Trophoblast cell (in vitro differentiated cells and primary cell): ENCODE measurements around the gene QARS1.

Source experiments
- DNase-seq, 2 donors: peaks; one replicate each; pipeline ENCODE4 v3.0.0-alpha.2; 2016
- H2AFZ ChIP-seq: 2 replicates; pipeline ENCODE4 v1.6.1; 2013; ENCODE audit warnings: low read length, moderate library complexity, mild to moderate bottlenecking; ENCODE audit not compliant: insufficient read depth, poor library complexity
- H2AK5ac ChIP-seq: 2 replicates; pipeline ENCODE4 v1.6.1; 2013; ENCODE audit warnings: mild to moderate bottlenecking, low read length
- H2BK120ac ChIP-seq: 2 replicates; pipeline ENCODE4 v1.6.1; 2013; ENCODE audit warnings: low read length, mild to moderate bottlenecking, moderate library complexity; ENCODE audit not compliant: insufficient read depth, poor library complexity
- H2BK12ac ChIP-seq: 2 replicates; pipeline ENCODE4 v1.6.1; 2013; ENCODE audit warnings: mild to moderate bottlenecking, low read length, moderate library complexity
- H2BK5ac ChIP-seq: 2 replicates; pipeline ENCODE4 v1.6.1; 2013; ENCODE audit warnings: low read length, low read depth, moderate library complexity, mild to moderate bottlenecking; ENCODE audit not compliant: poor library complexity
- H3K14ac ChIP-seq: 2 replicates; pipeline ENCODE4 v1.6.1; 2013; ENCODE audit warnings: mild to moderate bottlenecking, low read length
- H3K18ac ChIP-seq: 2 replicates; pipeline ENCODE4 v1.6.1; 2013; ENCODE audit warnings: mild to moderate bottlenecking, low read length
- H3K23ac ChIP-seq: 2 replicates; pipeline ENCODE4 v1.6.1; 2013; ENCODE audit warnings: low read length
- H3K27ac ChIP-seq: 2 replicates; pipeline ENCODE4 v1.5.1; 2013; ENCODE audit warnings: low read depth, mild to moderate bottlenecking, inconsistent platforms, low read length, moderate library complexity
- H3K27me3 ChIP-seq: 2 replicates; pipeline ENCODE4 v1.6.1; 2013; ENCODE audit warnings: inconsistent platforms, mild to moderate bottlenecking, low read length, moderate library complexity; ENCODE audit not compliant: insufficient read depth
- H3K36me3 ChIP-seq, 2 experiments: 1 replicate in 1 of 2; 2 replicates in 1 of 2; pipeline ENCODE4 v1.6.1; 2013; ENCODE audit warnings: low read length in 2 of 2, mild to moderate bottlenecking in 2 of 2, moderate library complexity in 1 of 2; ENCODE audit not compliant: insufficient read depth in 2 of 2, control insufficient read depth in 1 of 2
- H3K4ac ChIP-seq: 2 replicates; pipeline ENCODE4 v1.6.1; 2013; ENCODE audit warnings: low read depth, mild to moderate bottlenecking, low read length, moderate library complexity
- H3K4me1 ChIP-seq, 2 experiments: 1 replicate in 1 of 2; 2 replicates in 1 of 2; pipeline ENCODE4 v1.6.1; 2013; ENCODE audit warnings: low read length in 2 of 2, mild to moderate bottlenecking in 2 of 2, moderate library complexity in 1 of 2; ENCODE audit not compliant: insufficient read depth in 2 of 2, control insufficient read depth in 1 of 2
- H3K4me2 ChIP-seq: 2 replicates; pipeline ENCODE4 v1.6.1; 2013; ENCODE audit warnings: inconsistent platforms, mild to moderate bottlenecking, low read length, moderate library complexity
- H3K4me3 ChIP-seq: 2 replicates; pipeline ENCODE4 v1.5.1; 2013; ENCODE audit warnings: mild to moderate bottlenecking, low read depth, low read length, inconsistent platforms
- H3K79me1 ChIP-seq: one replicate; pipeline ENCODE4 v1.6.1; 2013; ENCODE audit warnings: low read length
- H3K79me2 ChIP-seq: 2 replicates; pipeline ENCODE4 v1.6.1; 2013; ENCODE audit warnings: low read length, mild to moderate bottlenecking; ENCODE audit not compliant: control insufficient read depth, insufficient read depth, poor library complexity
- H3K9ac ChIP-seq: 2 replicates; pipeline ENCODE4 v1.6.1; 2013; ENCODE audit warnings: mild to moderate bottlenecking, low read length
- H3K9me3 ChIP-seq: 2 replicates; pipeline ENCODE4 v1.6.1; 2013; ENCODE audit warnings: low read depth, mild to moderate bottlenecking, control low read depth, inconsistent platforms, low read length; ENCODE audit not compliant: insufficient read depth
- H4K12ac ChIP-seq: 2 replicates; pipeline ENCODE4 v1.6.1; 2013; ENCODE audit warnings: low read depth, mild to moderate bottlenecking, low read length, moderate library complexity
- H4K8ac ChIP-seq: 2 replicates; pipeline ENCODE4 v1.6.1; 2013; ENCODE audit warnings: low read depth, mild to moderate bottlenecking, low read length, moderate library complexity
- H4K91ac ChIP-seq: one replicate; pipeline ENCODE4 v1.6.1; 2013; ENCODE audit warnings: low read depth, mild to moderate bottlenecking, low read length, moderate library complexity
- WGBS: extraction: QIAGEN DNeasy Blood & Tissue Kit; methylation state at CpG from one replicate; pipeline ENCODE4 v1.1.7; 2013; ENCODE audit warnings: missing lambda C conversion rate; ENCODE audit not compliant: insufficient read length, insufficient coverage; ENCODE audit errors: extremely low coverage; 5-methylcytosine and 5-hydroxymethylcytosine counted together

QARS1 gene

GRCh38 chr3:49100046-49100615, 4.4 kb downstream of the QARS1 start:
- Histone ChIP-seq H3K4ac (no peak overlapping the region), H2AFZ (no peak overlapping the region), H3K23ac (no peak overlapping the region), H3K4me2 (no peak overlapping the region), H3K36me3 (peaks cover 64 to 73% of the 10 kb centered on the region in 2 experiments), H4K91ac (no peak overlapping the region), H3K9ac (no peak overlapping the region), H3K79me2 (peaks cover 10% of the 10 kb centered on the region), H4K12ac (no peak overlapping the region), H3K79me1 (peaks cover 11% of the 10 kb centered on the region), H2AK5ac (no peak overlapping the region), H3K4me1 (peaks cover 13% of the 10 kb centered on the region in 2 experiments), H4K8ac (no peak overlapping the region), H2BK12ac (no peak overlapping the region), H3K9me3 (no peaks in the 10 kb centered on the region), H3K4me3 (no peak overlapping the region), H3K18ac (no peak overlapping the region), H3K27ac (no peak overlapping the region), H3K14ac (no peak overlapping the region), H2BK120ac (no peak overlapping the region), H3K27me3 (no peaks in the 10 kb centered on the region), H2BK5ac (no peak overlapping the region)
- no CpG with 5 or more reads among the region's 11 CpGs for WGBS
- DNase-seq, result no peak

- Histone ChIP-seq H3K23ac (no peak overlapping the region), H3K9me3 (no peaks in the 10 kb centered on the region), H3K14ac (no peak overlapping the region), H2BK5ac (no peak overlapping the region), H3K4me3 (no peak overlapping the region), H3K27ac (peak overlapping the region; percentile 15), H3K4me2 (no peak overlapping the region), H2BK12ac (no peak overlapping the region), H3K18ac (no peak overlapping the region), H3K9ac (no peak overlapping the region), H3K36me3 (peaks cover 64 to 73% of the 10 kb centered on the region in 2 experiments), H3K79me2 (peaks cover 6% of the 10 kb centered on the region), H4K12ac (no peak overlapping the region), H4K91ac (no peak overlapping the region), H3K4ac (no peak overlapping the region), H2AK5ac (no peak overlapping the region), H2BK120ac (no peak overlapping the region), H2AFZ (no peak overlapping the region), H3K79me1 (peaks cover 7% of the 10 kb centered on the region), H3K4me1 (peaks cover 13 to 15% of the 10 kb centered on the region in 2 experiments), H4K8ac (no peak overlapping the region), H3K27me3 (no peaks in the 10 kb centered on the region)
- WGBS, result no CpG with 5 or more reads among the region's 13 CpGs
- no peak for DNase-seq
Measured at GRCh38 chr3:49098910-49099630, 5.5 kb downstream of the QARS1 start.

GRCh38 chr3:49098429-49098828, 6.1 kb downstream of the QARS1 start:
- no peak overlapping the region for H2BK12ac ChIP-seq
- no peak overlapping the region for H3K27ac ChIP-seq
- H3K23ac ChIP-seq, result no peak overlapping the region
- peaks cover 62 to 71% of the 10 kb centered on the region in 2 experiments for H3K36me3 ChIP-seq
- no peak overlapping the region for H2AFZ ChIP-seq
- H3K4me1 ChIP-seq, result peaks cover 7 to 9% of the 10 kb centered on the region in 2 experiments
- no peak overlapping the region for H3K9ac ChIP-seq
- no peak overlapping the region for H3K14ac ChIP-seq
- no peak overlapping the region for H2AK5ac ChIP-seq
- no peak overlapping the region for H3K4me2 ChIP-seq
- H4K91ac ChIP-seq, result no peak overlapping the region
- H3K9me3 ChIP-seq, result no peaks in the 10 kb centered on the region
- H3K27me3 ChIP-seq, result no peaks in the 10 kb centered on the region
- no CpG with 5 or more reads among the region's 5 CpGs for WGBS
- peaks cover 2% of the 10 kb centered on the region for H3K79me2 ChIP-seq
- H3K4ac ChIP-seq, result no peak overlapping the region
- DNase-seq, result no peak
- no peak overlapping the region for H2BK5ac ChIP-seq
- no peak overlapping the region for H4K8ac ChIP-seq
- no peak overlapping the region for H3K4me3 ChIP-seq
- no peak overlapping the region for H2BK120ac ChIP-seq
- H3K79me1 ChIP-seq, result peaks cover 11% of the 10 kb centered on the region
- no peak overlapping the region for H3K18ac ChIP-seq
- no peak overlapping the region for H4K12ac ChIP-seq

DNA sequence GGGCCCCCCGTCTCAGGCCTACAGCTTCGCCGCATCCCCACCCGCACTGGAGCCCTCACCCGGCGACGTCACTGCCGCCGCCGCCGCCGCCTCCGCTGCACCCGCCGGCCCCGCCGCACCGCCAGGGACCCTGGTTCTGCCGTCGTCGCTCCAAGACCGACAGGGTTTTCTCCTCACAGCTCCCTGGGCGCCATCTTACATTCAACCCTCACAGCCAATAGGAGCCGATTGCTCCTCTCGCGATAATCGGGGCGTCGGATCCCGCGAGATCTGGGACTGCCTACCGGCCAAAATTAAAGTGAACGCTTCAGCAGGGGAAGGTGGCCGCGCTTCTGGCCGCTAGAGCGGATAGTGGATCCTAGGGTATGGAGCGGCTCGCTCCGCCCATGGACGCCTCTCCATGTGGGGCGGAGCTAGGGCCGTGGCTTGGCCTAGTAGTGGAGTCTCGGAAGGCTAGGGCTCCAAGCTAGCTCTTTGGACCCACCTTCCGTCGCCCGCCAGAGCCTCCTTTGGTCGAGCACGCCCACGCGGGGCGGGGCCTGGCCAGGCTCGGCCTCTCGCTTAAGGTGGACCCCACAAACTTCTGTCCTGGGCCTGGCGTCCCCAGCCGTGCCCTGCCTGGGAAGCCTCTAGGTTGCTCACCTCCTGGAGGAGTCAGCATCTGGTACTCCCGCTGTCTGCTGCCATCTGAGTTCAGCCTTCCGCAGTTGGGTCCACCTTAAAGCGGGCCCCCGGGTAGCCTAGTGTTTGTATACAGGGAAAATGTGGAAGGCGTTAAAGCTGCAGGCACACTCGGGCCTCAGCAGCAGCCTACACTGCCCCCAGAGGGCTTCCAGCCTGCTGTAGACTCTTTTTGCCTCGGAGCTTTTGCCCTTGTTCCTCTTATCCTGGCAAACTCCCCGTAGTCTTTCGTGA, 10.4 kb downstream of the QARS1 start, which contains the start of gene QRICH1:
TSS of gene QRICH1 (minus strand) at position 219 of the 915 bp plus-strand sequence. CDS start 17,054 bp downstream, outside the sequence.
- peak; percentile 100 for DNase-seq
- Histone ChIP-seq H3K4ac (peak within 1 kb of the TSS; percentile 87), H3K14ac (peak within 1 kb of the TSS; percentile 99), H3K4me3 (peak within 1 kb of the TSS; percentile 96), H2AFZ (peak within 1 kb of the TSS; percentile 88), H3K79me1 (peaks cover 15% of the 10 kb centered on the region), H2BK12ac (no peak within 1 kb of the TSS), H3K23ac (no peak within 1 kb of the TSS), H3K79me2 (peaks cover 17% of the 10 kb centered on the region), H3K18ac (peak within 1 kb of the TSS; percentile 97), H3K4me2 (peak within 1 kb of the TSS; percentile 94), H3K9ac (peak within 1 kb of the TSS; percentile 86), H3K36me3 (peaks cover 31% of the 10 kb centered on the region in 2 experiments), H4K91ac (peak within 1 kb of the TSS; percentile 99), H3K4me1 (peaks cover 4 to 6% of the 10 kb centered on the region in 2 experiments), H3K9me3 (peaks cover 1% of the 10 kb centered on the region), H3K27ac (peak within 1 kb of the TSS; percentile 98), H2AK5ac (peak within 1 kb of the TSS; percentile 93), H2BK5ac (peak within 1 kb of the TSS; percentile 95), H4K12ac (peak within 1 kb of the TSS; percentile 99), H4K8ac (peak within 1 kb of the TSS; percentile 97), H3K27me3 (no peaks in the 10 kb centered on the region), H2BK120ac (peak within 1 kb of the TSS; percentile 90)
- WGBS, result no CpG with 5 or more reads among the region's 65 CpGs
